Kidney epithelial cell (primary cell): ENCODE results near the gene ENDOV. TPM values are rescaled to one million over a fixed set of nuclear protein-coding genes. Genes with fewer than 3 reads are reported as not detected.

Experiments used
- DNase-seq: peaks from one replicate; pipeline ENCODE4 v3.0.0-alpha.2; 2010; ENCODE audit warnings: low read depth
- H3K27me3 ChIP-seq: 2 replicates; pipeline ENCODE4 v1.6.0; 2011; ENCODE audit warnings: low read length; ENCODE audit not compliant: control insufficient read depth, insufficient read depth
- H3K36me3 ChIP-seq: 2 replicates; pipeline ENCODE4 v1.5.1; 2011; ENCODE audit warnings: low read length; ENCODE audit not compliant: control insufficient read depth, insufficient read depth
- H3K4me3 ChIP-seq: 2 replicates; pipeline ENCODE4 v1.5.1; 2011; ENCODE audit warnings: low read depth, mild to moderate bottlenecking, control low read depth, low read length
- CTCF ChIP-seq: IDR thresholded peaks from 2 replicates; pipeline ENCODE4 v1.5.1; 2011; ENCODE audit warnings: mild to moderate bottlenecking, moderate library complexity, low read length, control low read depth, inconsistent platforms; ENCODE audit not compliant: insufficient read depth, poor library complexity, severe bottlenecking
- total RNA-seq: library from RNA; depleted of rRNA; stranded (reverse); fragments of >200 nt; gene quantifications from 2 replicates; pipeline ENCODE4 v1.2.3, GENCODE V29; 2015

ENDOV gene
- total RNA-seq, 1 donor from 2014 or later = 14.6 TPM

- no peak for DNase-seq
- Histone ChIP-seq H3K27me3 (peaks cover 13% of the 10 kb centered on the region), H3K36me3 (no peaks in the 10 kb centered on the region), H3K4me3 (no peak overlapping the region)
- TF ChIP-seq CTCF = no peak
These were observed 1.4 kb downstream of the ENDOV start for GRCh38 chr17:80416260-80416939.

- H3K36me3 ChIP-seq = no peaks in the 10 kb centered on the region
- no peak overlapping the region for H3K4me3 ChIP-seq
- no peak for TF ChIP-seq CTCF
- peaks cover 13% of the 10 kb centered on the region for H3K27me3 ChIP-seq
- no peak for DNase-seq
These were observed 1.9 kb downstream of the ENDOV start for GRCh38 chr17:80416940-80417293.

GRCh38 chr17:80418589-80418988 lies 3.6 kb downstream of the ENDOV start:
- Histone ChIP-seq H3K4me3 (no peak overlapping the region), H3K27me3 (peaks cover 10% of the 10 kb centered on the region), H3K36me3 (no peaks in the 10 kb centered on the region)
- no peak for DNase-seq
- TF ChIP-seq CTCF = no peak

GRCh38 chr17:80419255-80419654 lies 4.3 kb downstream of the ENDOV start:
- no peak for DNase-seq
- peaks cover 3% of the 10 kb centered on the region for H3K27me3 ChIP-seq
- no peak overlapping the region for H3K4me3 ChIP-seq
- TF ChIP-seq CTCF = no peak
- H3K36me3 ChIP-seq = no peaks in the 10 kb centered on the region

GRCh38 chr17:80421381-80422090 lies 6.6 kb downstream of the ENDOV start:
- DNase-seq = no peak
- Histone ChIP-seq H3K4me3 (no peak overlapping the region), H3K36me3 (no peaks in the 10 kb centered on the region), H3K27me3 (peaks cover 3% of the 10 kb centered on the region)
- TF ChIP-seq CTCF = no peak
